GM23248 (cell line): ENCODE data around the gene GAB2.

ENCODE experiments used
- EZH2 ChIP-seq: fragments of 200-600 bp; sonication (generic); IDR thresholded peaks from 2 replicates; pipeline ENCODE4 v1.6.1; 2018; ENCODE audit warnings: antibody characterized with exemption, mild to moderate bottlenecking; ENCODE audit not compliant: insufficient read depth, poor library complexity, severe bottlenecking
- EZH2phosphoT487 ChIP-seq: fragments of 200-600 bp; sonication (generic); IDR thresholded peaks from 2 replicates; pipeline ENCODE4 v1.6.1; 2018; ENCODE audit warnings: antibody characterized with exemption, moderate library complexity, mild to moderate bottlenecking, low read depth; ENCODE audit not compliant: insufficient read depth

DNA sequence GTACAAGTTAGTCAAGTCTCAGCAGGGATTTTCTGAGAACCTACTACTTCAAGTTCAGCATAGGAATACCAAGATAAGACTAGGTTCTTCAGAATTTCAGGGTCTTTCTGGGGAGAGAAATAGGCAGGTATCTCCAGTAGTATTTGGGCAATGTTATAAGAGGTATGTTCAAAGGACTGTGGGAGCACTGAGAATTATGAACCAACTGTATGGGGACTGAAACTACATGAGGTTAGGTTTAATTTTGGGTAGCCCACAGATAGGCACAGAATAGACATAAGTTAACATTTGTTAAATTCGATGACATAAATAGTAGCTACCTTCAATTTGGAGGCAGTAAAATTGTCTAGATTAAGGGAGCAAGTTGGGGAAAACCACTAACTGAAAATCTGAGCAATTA lies 9.2 kb upstream of the GAB2 start:
- TF ChIP-seq EZH2 (no peak), EZH2phosphoT487 (no peak)
